HL-60 (cell line): ENCODE measurements around the gene SERPINA5.

Experiments
- DNase-seq, 2 experiments: peaks; one replicate each; pipeline ENCODE4 v3.0.0-alpha.2; 2010 to 2020; ENCODE audit warnings: low read depth in 1 of 2, low spot score in 1 of 2
- H3K27ac ChIP-seq: fragments of 250-450 bp; sonication (Bioruptor Pico); replicated peaks from 2 replicates; pipeline ENCODE4 v1.5.1; 2020; ENCODE audit warnings: mild to moderate bottlenecking, moderate library complexity
- H3K27me3 ChIP-seq: fragments of 250-450 bp; sonication (Bioruptor Pico); 2 replicates; pipeline ENCODE4 v1.5.1; 2021; ENCODE audit warnings: mild to moderate bottlenecking, moderate library complexity; ENCODE audit not compliant: insufficient read depth, poor library complexity, severe bottlenecking
- H3K4me3 ChIP-seq: replicated peaks from 2 replicates; pipeline ENCODE4 v1.5.1; 2011; ENCODE audit warnings: mild to moderate bottlenecking, control low read depth, low read length; ENCODE audit not compliant: insufficient read depth
- CTCF ChIP-seq: IDR thresholded peaks from one replicate; pipeline ENCODE4 v1.5.1; 2011; ENCODE audit warnings: low read length, control low read depth, inconsistent platforms; ENCODE audit not compliant: insufficient read depth
- GABPA ChIP-seq: IDR thresholded peaks from 2 replicates; pipeline ENCODE4 v1.6.1; 2012; ENCODE audit warnings: low read depth
- POLR2AphosphoS5 ChIP-seq: IDR thresholded peaks from 2 replicates; pipeline ENCODE4 v1.6.1; 2012; ENCODE audit warnings: low read depth
- REST ChIP-seq: IDR thresholded peaks from 2 replicates; pipeline ENCODE4 v1.6.1; 2012; ENCODE audit warnings: low read depth; ENCODE audit not compliant: insufficient replicate concordance
- SPI1 ChIP-seq: IDR thresholded peaks from 2 replicates; pipeline ENCODE4 v1.6.1; 2012; ENCODE audit warnings: low read depth, mild to moderate bottlenecking, borderline replicate concordance

SERPINA5 gene

GRCh38 chr14:94638339-94638738, 57.1 kb downstream of the SERPINA5 start:
- DNase-seq: no peak
- H3K27ac ChIP-seq: no peak overlapping the region
- H3K4me3 ChIP-seq: no peak overlapping the region
- no peak for TF ChIP-seq SPI1
- TF ChIP-seq REST: no peak
- no peak for TF ChIP-seq GABPA
- H3K27me3 ChIP-seq: no peaks in the 10 kb centered on the region

GRCh38 chr14:94638961-94639817, 58.0 kb downstream of the SERPINA5 start:
- no peak overlapping the region for H3K4me3 ChIP-seq
- no peak for TF ChIP-seq SPI1
- TF ChIP-seq CTCF: no peak
- TF ChIP-seq REST: no peak
- TF ChIP-seq POLR2AphosphoS5: no peak
- TF ChIP-seq GABPA: no peak

GRCh38 chr14:94640721-94641631, 59.8 kb downstream of the SERPINA5 start:
- DNase-seq: no peak
- H3K27me3 ChIP-seq: no peaks in the 10 kb centered on the region
- H3K4me3 ChIP-seq: no peak overlapping the region
- TF ChIP-seq POLR2AphosphoS5 (no peak), CTCF (no peak), REST (no peak), SPI1 (no peak), GABPA (no peak)
- H3K27ac ChIP-seq: no peak overlapping the region

More at GRCh38 chr14:94638961-94639817, 58.0 kb downstream of the SERPINA5 start:
- DNase-seq: no peak
- no peaks in the 10 kb centered on the region for H3K27me3 ChIP-seq
- H3K27ac ChIP-seq: no peak overlapping the region
